Lung (tissue), 12 donors: Measurements from ENCODE around the gene NOX5. TPM values are rescaled to one million over a fixed set of nuclear protein-coding genes. Genes with fewer than 3 reads are reported as not detected.

Experiments
- ATAC-seq: fragments of 200-7000 bp; cut with Tn5 transposase; one replicate; pipeline ENCODE4 v1.9.1; 2020; ENCODE audit warnings: moderate number of reproducible peaks; ENCODE audit not compliant: insufficient read depth, low FRiP score
- DNase-seq, 3 donors: peaks; one replicate each; pipeline ENCODE4 v3.0.0-alpha.2; 2013 to 2017
- H3K27ac ChIP-seq, 2 donors: one replicate each; pipeline ENCODE4 v1.5.1; 2013; ENCODE audit warnings: mild to moderate bottlenecking in 2 of 2, moderate library complexity in 2 of 2, control low read depth in 1 of 2, inconsistent platforms in 1 of 2, low read depth in 1 of 2, low read length in 1 of 2
- H3K27me3 ChIP-seq, 3 donors: one replicate each; pipeline ENCODE4 v1.5.1; 2013; ENCODE audit warnings: low read length in 2 of 3; ENCODE audit not compliant: control insufficient read depth in 3 of 3, insufficient read depth in 3 of 3
- H3K36me3 ChIP-seq, 4 donors: one replicate each; pipeline ENCODE4 v1.5.1; 2013; ENCODE audit warnings: low read length in 4 of 4, mild to moderate bottlenecking in 1 of 4, moderate library complexity in 1 of 4; ENCODE audit not compliant: control insufficient read depth in 4 of 4, insufficient read depth in 4 of 4
- H3K4me1 ChIP-seq, 5 donors: one replicate each; pipeline ENCODE4 v1.5.1; 2013; ENCODE audit warnings: low read length in 5 of 5, mild to moderate bottlenecking in 2 of 5, moderate library complexity in 1 of 5; ENCODE audit not compliant: control insufficient read depth in 5 of 5, insufficient read depth in 5 of 5
- H3K4me3 ChIP-seq: one replicate; pipeline ENCODE4 v1.5.1; 2013; ENCODE audit warnings: mild to moderate bottlenecking, control low read depth, moderate library complexity
- H3K9ac ChIP-seq, 2 donors: one replicate each; pipeline ENCODE4 v1.5.1; 2013; ENCODE audit warnings: low read length in 2 of 2, control low read depth in 1 of 2; ENCODE audit not compliant: insufficient read depth in 1 of 2
- H3K9me3 ChIP-seq, 4 donors: one replicate each; pipeline ENCODE4 v1.5.1; 2013; ENCODE audit warnings: low read length in 3 of 4, mild to moderate bottlenecking in 1 of 4, moderate library complexity in 1 of 4; ENCODE audit not compliant: control insufficient read depth in 4 of 4, insufficient read depth in 3 of 4
- CTCF ChIP-seq: IDR thresholded peaks from 2 replicates; pipeline ENCODE4 v1.5.1; 2012; ENCODE audit warnings: mild to moderate bottlenecking; ENCODE audit errors: control extremely low read depth, extremely low read depth
- WGBS, 2 donors: extraction: QIAGEN DNeasy Blood & Tissue Kit; methylation state at CpG; one replicate each; pipeline ENCODE4 v1.1.7; 2013; 5-methylcytosine and 5-hydroxymethylcytosine counted together
- polyA plus RNA-seq, 2 donors: library from polyadenylated mRNA; stranded (reverse); fragments of 200-250 nt; gene quantifications; one replicate each; pipeline ENCODE4 v1.2.1, GENCODE V29; 2013
- total RNA-seq, 2 donors: library from RNA; depleted of rRNA in 1 of 2; stranded (reverse); fragments of >200 nt in 1 of 2; gene quantifications; one replicate each; pipeline ENCODE4 v1.2.1, GENCODE V29; 2014 to 2021
- donor health status: control.
- donor health status: control.
- donor health status: Bipolar disorder and iron deficiency.
- donor health status: healthy.
- donor health status: DM: yes; HTN: yes; CAD: no.

The NOX5 gene
- total and polyA plus RNA-seq, 4 donors = 0.03 to 0.77 (median 0.09) TPM

- Histone ChIP-seq H3K36me3 (no peaks in the 10 kb centered on the region), H3K27ac (no peak overlapping the region), H3K9me3 (peaks cover 0 to 9% (median 0%) of the 10 kb centered on the region in 4 donors), H3K4me3 (no peak overlapping the region), H3K9ac (no peak overlapping the region), H3K4me1 (no peaks in the 10 kb centered on the region), H3K27me3 (no peaks in the 10 kb centered on the region)
- TF ChIP-seq CTCF = no peak
- no peak for DNase-seq
- 90% methylated on average over 1 of the region's 1 CpG for WGBS, 2 donors
- ATAC-seq = no peak
Measured at GRCh38 chr15:68979816-68980215, 34.7 kb upstream of the NOX5 start.

- Histone ChIP-seq H3K4me3 (no peak overlapping the region), H3K4me1 (no peaks in the 10 kb centered on the region), H3K27ac (no peak overlapping the region), H3K9ac (no peak overlapping the region), H3K36me3 (no peaks in the 10 kb centered on the region), H3K27me3 (no peaks in the 10 kb centered on the region), H3K9me3 (peaks cover 0 to 4% (median 0%) of the 10 kb centered on the region in 4 donors)
- DNase-seq (no peak), ATAC-seq (no peak)
- TF ChIP-seq CTCF = no peak
Measured at GRCh38 chr15:68980786-68981185, 33.7 kb upstream of the NOX5 start.

GRCh38 chr15:68981941-68982340 is 32.6 kb upstream of the NOX5 start:
- Histone ChIP-seq H3K9ac (no peak overlapping the region), H3K9me3 (peaks cover 0 to 4% (median 0%) of the 10 kb centered on the region in 4 donors), H3K36me3 (no peaks in the 10 kb centered on the region), H3K4me3 (no peak overlapping the region), H3K27me3 (peaks cover 0 to 6% (median 0%) of the 10 kb centered on the region in 3 donors), H3K4me1 (no peaks in the 10 kb centered on the region), H3K27ac (no peak overlapping the region)
- TF ChIP-seq CTCF = no peak
- no peak for ATAC-seq
- no peak for DNase-seq
- WGBS, 2 donors = 86 to 87% methylated on average over 4 of the region's 4 CpGs

- no peaks in the 10 kb centered on the region for H3K4me1 ChIP-seq
- WGBS, 2 donors = 93 to 96% methylated on average over 6 of the region's 6 CpGs
- no peak overlapping the region for H3K9ac ChIP-seq
- no peaks in the 10 kb centered on the region for H3K36me3 ChIP-seq
- no peak for TF ChIP-seq CTCF
- H3K4me3 ChIP-seq = no peak overlapping the region
- H3K9me3 ChIP-seq = peaks cover 0 to 4% (median 0%) of the 10 kb centered on the region in 4 donors
- no peak overlapping the region for H3K27ac ChIP-seq
- H3K27me3 ChIP-seq = peaks cover 0 to 7% (median 0%) of the 10 kb centered on the region in 3 donors
- DNase-seq (no peak), ATAC-seq (no peak)
Measured at GRCh38 chr15:68982976-68983563, 31.4 kb upstream of the NOX5 start.
